Superior temporal gyrus (tissue), 1 donor: Measurements from ENCODE around the gene KRTAP13-4.

Experiments
- DNase-seq: peaks from one replicate; pipeline ENCODE4 v3.0.0-alpha.2; 2016; ENCODE audit errors: extremely low spot score

The KRTAP13-4 gene, protein sequence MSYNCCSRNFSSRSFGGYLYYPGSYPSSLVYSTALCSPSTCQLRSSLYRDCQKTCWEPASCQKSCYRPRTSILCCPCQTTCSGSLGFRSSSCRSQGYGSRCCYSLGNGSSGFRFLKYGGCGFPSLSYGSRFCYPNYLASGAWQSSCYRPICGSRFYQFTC

DNA sequence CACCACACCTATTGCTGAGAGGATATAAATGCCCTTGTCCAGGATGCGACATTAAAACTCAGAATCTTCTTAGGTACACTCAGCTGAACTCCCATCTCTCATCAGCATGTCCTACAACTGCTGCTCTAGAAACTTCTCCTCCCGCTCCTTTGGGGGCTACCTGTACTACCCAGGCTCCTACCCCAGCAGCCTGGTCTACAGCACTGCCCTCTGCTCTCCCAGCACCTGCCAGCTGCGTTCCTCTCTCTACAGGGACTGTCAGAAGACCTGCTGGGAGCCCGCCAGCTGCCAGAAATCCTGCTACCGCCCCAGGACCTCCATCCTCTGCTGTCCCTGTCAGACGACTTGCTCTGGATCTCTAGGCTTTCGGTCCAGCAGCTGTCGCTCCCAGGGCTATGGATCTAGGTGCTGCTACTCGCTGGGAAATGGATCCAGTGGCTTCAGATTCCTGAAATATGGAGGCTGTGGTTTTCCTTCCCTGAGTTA, at the start of gene KRTAP13-4:
KRTAP13-4 (plus strand) TSS at position 51 of the 486 bp plus-strand sequence; CDS start at position 107, 56 bp downstream.
- no peak for DNase-seq

DNA sequence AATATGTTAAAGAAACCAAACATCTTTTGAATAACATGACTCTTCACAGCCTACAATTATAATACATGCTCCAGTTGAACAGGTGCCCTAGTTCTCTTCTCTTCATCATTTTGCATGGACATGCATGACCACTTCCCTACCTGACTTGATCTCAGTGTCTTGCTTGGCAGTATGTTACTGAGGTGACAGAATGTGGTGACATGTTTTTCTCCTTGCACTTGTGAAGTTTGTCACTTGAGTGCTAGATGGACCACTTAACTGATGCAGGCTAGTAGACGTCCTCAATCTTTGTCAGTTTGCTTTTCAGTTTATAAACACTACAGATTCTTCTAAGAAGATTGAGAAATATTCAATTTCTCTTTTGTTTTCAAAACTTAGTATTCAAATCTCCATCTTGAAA, 47.8 kb upstream of the KRTAP13-4 start:
- DNase-seq = no peak

DNA sequence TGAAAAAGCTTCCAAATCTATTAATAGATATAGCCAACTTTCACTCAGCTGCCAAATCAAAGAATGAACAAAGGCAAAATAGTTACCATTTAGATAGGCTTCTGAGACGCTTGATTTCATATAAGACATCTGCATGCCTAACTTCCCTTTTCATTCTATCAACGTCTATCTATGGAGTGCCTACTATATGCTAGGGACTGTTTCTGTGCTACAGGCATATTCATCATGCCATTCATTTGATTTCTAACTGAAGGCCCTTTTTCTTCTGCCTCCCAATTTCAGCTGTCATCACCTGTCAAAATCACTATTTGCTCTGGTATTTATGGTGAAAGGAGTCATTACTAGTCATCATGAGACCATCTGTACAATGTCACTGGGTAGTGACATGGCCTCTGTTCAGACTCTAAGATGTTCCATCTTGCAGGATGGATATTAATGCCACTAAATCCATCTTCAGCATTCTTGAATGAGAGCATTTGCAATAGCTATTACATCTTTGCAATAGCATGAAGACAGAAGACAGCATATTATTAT, 38.5 kb upstream of the KRTAP13-4 start:
- DNase-seq = no peak

DNA sequence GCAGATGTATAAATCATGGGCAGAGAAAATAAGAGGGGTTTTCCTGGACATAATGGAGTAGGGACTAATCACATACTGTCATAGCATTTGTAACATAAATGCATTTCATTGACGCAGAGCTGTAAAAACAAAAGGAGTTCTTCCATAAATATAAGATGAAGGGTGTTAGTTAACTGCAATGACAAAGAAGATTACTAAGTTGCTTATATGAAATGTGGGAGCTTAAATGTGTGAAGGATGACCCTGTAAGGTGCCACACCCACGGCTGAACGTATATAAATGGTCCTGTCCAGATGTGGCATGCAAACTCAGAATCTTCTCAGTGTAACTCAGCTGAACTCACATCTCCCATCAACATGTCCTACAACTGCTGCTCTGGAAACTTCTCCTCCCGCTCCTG, 34.3 kb upstream of the KRTAP13-4 start, which contains the start of gene KRTAP13-1:
KRTAP13-1 (plus strand) TSS at position 301 of the 400 bp plus-strand sequence; CDS start at position 357, 56 bp downstream.
- DNase-seq = no peak

DNA sequence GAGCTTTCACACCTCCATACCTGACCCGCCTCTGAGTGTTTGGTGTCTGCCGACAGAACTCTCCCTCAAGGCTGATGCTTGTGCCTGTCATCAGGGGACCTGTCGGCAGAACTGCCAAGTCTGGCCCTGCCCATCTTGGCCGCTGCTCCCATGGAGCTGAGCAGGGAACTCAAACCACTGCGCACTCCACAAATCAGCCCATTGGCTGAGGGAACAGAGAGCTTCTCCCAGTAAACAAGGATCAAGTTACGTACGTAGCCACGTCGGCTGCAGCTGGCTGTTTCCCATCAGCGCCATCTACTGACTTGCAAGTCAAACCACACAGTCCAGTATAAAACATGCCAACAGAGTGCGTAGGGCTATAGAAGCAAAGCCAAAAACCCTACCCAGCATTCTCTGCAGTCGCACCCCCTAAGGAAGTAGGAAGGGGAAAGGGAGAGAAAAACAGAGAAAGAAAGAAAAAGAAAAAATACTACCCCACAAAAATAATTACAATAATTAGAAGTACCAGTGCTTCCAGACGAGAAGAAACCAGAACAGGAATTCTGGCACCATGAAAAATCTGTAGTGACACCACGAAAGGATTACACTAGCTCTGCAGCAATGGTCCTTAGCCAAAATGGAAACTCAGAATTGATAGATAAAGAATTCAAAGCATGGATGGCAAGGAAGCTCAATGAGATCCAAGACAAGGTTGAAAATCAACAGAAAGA, 21.1 kb upstream of the KRTAP13-4 start:
- no peak for DNase-seq

DNA sequence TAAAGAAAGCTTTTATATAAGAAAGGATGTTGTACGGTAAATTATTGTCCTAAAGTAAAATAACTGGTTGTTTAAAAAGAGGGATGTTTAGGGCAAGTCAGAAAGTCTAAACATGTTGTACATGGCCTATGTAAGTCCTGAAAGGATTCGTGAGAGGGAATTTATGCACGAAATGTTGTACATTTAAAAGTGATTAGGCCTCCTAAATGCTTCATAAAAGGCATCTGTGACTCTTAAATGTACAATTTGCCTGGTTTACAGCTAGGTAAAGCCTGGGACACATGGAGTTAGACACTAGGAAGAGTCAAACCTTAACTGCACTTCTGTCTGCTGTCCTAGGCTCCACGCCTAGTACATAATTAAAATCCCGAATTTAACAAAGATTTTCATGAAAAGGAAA, 14.0 kb upstream of the KRTAP13-4 start:
- DNase-seq = no peak

DNA sequence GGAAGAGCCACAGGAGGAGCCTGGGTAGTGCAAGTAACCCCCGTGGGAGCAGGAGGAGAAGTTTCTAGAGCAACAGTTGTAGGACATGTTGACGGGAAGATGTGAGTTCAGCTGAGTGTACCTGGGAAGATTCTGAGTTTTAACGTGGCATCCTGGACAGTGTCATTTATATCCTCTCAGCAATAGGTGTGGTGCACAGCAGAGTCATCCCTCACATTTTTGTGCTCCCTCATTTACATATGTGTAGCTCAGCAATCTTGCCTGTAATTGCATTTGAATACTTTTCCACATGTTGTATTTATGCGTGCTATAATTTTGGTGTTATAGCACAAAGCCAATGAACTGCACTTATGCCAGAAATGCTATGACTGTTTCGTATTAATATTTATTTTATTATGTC, 4.2 kb upstream of the KRTAP13-4 start, which contains the start of gene KRTAP13-3:
KRTAP13-3 (minus strand) TSS at position 101 of the 400 bp plus-strand sequence; CDS start at position 87, 14 bp downstream.
- no peak for DNase-seq

DNA sequence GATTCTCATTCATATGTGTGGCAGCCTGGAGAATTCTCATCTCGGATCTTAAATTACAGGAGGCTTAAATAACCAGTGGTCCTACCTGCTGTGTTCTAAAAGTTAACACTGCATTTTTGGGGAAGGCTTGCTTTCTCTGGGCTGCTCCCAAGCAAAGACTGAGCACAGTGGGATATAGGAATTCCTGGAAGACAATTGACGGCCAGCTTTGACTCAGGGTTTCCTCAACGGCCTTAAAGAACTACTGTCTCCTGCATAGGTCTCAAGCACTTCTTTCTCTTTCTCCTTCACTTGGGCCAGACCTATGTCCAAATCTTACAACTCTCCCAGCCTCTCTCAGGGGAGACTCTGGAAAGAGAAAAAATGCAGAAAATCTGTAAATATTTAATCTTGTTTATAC, 3.3 kb upstream of the KRTAP13-4 start:
- DNase-seq = no peak

DNA sequence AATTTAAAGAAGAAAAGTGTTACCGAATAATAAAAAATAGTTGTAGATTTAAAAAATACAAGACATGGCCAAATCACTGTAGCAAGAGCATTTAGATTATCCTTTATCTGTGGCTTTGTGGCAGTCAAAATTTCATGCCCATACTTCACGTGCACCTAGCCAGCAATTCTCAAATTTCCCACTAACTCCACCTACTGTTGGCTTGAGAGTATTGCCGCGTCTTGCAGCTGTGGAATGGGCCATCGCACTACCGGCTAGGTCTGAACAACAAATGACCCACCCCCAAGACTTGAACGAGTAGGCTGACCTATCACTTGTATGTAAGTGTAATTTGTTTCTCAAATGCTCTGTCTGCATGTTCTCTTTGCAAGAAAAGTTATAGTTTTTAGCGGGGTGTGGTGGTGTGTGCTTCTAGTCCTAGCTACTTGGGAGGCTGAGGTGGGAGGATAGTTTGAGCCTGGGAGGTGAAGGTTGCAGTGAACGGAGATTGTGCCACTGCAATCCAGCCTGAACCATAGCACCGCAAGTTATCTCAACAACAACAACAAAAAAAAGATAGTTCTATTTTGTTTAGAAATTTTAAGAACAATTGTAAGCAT, 4.1 kb downstream of the KRTAP13-4 start:
- peak; percentile 11 for DNase-seq

DNA sequence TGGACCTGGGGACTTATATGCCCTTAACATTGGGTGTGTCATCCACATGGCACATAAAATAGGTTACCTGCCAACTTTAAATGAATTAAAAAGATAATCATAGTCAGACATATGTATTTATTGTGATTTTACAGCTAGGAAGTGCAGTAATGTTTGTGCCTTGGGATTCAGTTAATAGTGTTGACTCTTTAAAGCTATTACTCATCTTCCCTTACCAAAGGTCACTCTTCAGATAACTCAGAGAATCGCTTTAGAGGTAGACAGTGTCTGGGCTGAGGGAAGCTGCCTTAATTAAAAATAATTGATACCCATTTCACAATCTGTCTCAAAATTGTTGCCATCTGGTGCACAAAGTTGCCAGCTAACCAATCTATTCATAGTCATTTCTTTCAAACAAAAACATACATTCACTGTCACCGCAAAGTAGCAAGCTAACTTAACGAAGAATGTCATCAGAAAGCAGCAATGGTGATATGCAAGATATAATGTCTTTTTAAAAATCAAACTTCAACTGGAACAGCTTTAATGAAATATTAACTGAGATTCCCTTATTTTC, 7.1 kb downstream of the KRTAP13-4 start:
- no peak for DNase-seq

DNA sequence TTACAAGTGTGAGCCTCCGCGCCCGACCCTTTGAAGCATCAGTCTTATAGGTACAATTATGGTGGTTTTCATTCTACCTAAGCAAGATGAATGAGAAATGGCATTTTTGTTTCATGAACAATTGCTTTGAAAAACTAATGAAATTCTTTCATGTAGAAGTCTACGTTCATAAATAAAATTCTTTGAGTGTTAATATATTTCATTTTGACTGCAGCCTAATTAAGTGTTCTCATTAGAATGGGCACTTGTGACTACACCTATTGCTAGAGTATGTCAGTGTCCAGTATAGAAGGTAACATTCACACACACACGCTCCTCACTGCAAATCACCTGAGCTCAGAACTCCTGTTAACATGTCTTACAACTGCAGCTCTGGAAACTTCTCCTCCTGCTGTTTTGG, 10.0 kb downstream of the KRTAP13-4 start, which contains the start of gene KRTAP15-1:
KRTAP15-1 (plus strand) TSS at position 301 of the 400 bp plus-strand sequence; CDS start at position 354, 53 bp downstream.
- no peak for DNase-seq

DNA sequence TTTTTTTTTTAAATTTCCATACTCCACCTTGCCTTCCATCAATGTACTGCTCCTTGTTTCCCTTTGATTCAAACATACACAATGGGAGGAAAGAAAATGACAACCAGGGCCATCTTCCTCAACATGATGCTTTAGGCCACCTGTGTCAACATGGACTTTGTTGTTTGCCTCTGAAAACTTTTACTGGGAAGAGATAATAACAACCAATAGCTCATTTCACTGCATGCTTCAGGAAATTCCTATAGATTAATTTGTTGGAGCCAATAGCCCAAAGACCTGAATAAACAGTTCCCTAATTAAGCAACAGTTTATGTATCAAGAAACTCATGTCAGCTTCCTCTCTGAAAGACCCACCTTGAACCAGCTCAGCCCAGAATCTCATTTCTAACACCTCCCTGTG, 13.2 kb downstream of the KRTAP13-4 start:
- no peak for DNase-seq

DNA sequence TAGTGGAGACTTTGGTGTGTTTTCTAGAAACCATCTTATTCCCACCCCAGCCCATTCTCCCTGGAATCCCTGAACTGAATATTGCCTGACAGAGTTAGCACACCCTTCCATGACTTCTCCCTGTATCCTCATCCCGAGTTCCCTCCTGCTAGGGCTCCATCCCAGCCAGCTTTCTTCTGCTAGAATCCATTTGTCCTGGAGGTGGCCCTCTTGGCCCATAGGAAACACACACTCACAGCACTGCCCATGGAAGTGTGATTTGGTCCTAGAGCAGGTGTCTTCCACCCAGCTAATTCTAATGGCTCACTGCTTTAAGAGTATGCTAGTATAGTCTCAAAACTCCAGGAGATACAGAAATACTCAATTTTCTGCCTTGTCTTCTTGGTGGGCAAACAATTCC, 14.2 kb downstream of the KRTAP13-4 start:
- DNase-seq = no peak

DNA sequence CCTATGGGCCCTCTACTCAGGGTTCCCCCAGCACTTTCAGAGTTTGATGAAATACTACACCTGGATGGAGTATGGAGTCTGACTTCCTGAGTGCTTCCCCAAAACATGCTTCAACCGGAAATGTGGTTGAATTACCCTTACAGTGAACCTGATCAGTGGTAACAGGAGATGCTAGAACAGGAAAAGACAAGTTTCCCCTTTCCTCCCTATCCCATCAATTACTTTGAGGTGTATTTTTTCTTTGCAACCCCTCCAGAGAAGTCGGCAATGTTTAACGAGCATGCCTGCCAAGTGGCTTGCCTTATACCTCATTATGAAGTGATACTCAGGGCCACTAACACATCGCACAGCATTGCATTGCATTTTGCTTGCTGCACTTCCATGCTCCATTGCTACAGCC, 17.0 kb downstream of the KRTAP13-4 start:
- no peak for DNase-seq

DNA sequence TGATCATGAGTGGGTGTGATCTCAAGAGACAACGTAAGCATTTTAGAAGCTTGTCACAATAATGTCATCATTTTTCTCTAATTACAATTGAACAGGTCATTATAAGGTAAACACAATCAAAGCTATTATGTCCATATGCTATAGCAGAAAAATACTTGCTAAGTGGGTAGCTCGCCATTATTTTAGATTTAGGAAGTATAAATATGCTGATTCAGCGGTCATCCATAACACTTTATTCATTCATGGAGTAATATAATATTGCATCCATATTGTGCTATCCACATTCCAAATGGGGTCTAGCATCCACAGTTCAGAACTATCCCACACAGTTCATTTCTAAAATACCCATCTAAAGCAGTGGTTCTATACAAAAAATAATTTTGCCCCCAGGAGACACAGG, 18.5 kb downstream of the KRTAP13-4 start:
- no peak for DNase-seq

DNA sequence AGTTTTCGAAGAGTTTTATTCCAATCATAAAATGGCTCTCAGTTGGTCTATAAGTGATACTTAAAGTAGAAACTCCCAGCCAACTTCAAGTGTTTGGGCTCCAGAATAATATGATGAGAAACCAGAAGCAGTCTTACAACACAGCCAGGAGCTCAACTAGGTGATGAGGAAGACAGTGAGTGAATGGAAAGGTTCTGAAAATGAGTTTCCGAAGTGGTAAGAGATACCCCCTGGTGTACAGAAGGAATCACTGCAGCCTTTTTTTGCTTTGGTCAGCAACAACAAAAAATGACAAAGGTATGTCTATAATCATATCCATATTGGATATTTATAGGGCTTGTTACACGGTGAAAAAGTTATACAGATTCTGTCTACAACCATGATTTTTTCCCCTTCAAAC, 33.7 kb downstream of the KRTAP13-4 start:
- no peak for DNase-seq

DNA sequence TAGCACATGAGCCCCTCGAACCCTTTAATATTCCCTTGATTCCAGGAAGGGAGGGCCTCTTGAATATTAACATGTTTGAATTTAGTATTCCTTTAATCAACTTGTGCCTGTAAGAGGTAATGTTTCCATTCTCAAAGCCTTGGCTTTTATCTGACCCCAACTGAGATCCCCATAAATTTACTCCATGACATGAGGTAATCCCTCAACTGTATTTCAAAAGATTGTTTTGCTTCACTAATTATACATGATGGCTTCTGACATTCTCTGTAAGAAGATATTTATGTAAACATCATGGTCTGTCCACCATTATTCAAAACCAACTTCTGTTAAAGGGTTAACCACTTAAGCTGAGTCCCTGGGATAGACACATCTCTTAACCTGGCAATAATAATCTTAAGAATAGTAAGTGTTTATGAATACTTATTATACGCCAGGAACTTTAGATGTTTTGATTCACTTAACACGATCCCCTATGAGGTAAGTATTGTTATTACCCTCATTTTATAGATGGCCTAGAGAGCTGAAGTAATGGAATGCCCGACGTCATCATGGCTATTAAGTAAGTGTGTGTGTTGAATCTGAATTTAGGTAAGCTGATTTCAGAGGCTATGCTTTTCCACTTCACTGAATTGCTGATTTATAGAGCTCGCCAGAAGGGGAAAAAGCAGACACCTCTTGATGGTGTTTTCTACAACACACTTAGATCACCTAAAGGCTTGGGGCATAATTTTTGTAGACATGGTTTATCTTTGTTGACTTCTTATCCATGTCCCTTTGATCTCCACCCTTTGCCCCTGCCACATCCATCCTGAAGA, 39.1 kb downstream of the KRTAP13-4 start:
- DNase-seq = no peak

DNA sequence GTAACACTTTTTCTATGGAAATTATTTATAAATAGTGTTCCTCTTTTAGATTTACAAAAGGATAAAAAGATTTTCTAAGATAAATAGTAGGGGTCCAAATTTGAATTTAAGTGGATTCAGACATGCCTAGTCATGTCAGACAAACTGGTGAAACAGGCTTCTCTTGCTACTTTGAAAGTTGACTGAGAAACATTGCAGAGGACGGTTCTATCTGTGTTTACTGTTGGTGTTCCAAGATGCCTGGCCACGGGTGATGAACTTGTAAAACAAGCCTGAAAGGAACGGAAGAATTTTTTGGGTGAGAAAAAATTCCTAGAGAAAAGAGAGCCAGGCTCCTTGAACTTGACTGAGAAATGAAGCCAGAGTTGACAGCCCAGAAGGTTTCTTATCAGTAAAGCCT, 48.0 kb downstream of the KRTAP13-4 start:
- DNase-seq = no peak

DNA sequence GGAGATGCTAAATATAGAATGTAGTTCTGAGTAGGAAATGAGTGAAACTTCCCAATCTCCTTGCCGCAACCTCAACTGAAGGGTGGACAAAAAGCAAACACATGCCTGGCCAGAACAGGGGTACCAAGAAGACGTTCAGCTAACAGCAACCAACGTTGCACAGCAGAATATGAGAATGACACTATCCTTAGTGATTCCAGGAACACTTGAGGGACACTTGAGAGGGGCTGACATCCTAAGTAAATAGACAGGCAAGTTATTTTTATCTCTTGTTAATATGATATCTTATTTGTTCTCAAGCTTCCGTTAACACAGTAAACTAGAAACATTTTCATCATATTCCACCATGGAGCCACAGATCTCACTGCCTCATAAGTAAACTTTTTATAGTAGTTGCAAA, 49.2 kb downstream of the KRTAP13-4 start:
- no peak for DNase-seq

DNA sequence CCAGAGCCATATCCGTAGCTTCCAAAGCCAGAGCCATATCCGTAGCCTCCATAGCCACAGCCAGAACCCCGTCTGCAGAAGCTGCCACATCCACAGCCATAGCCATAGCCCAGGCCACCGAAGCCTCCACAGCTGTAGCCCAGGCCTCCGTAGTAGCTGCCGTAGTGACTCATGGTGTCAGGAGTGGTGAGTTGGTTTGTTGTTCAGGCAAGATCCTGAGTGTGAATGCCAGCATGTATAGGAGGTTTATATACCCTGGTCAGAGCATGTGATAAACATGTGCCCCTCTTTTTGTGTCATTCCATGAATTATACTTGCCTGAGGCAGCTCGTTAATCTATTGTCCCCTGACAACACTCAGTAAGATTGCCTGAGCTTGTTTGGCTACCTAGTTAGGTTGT, 50.1 kb downstream of the KRTAP13-4 start, which contains the start of gene KRTAP19-1:
KRTAP19-1 (minus strand) TSS at position 223 of the 400 bp plus-strand sequence; CDS start at position 173, 50 bp downstream.
- no peak for DNase-seq
